H9 (cell line): ENCODE results near the gene DDI1. TPM values are rescaled to one million over a fixed set of nuclear protein-coding genes. Genes with fewer than 3 reads are reported as not detected.

Source experiments
- DNase-seq: peaks from one replicate; pipeline ENCODE4 v3.0.0-alpha.2; 2017
- H2AFZ ChIP-seq: one replicate; pipeline ENCODE4 v1.6.1; 2013; ENCODE audit warnings: mild to moderate bottlenecking, low read length, control low read depth, moderate library complexity
- H2AK5ac ChIP-seq: 2 replicates; pipeline ENCODE4 v1.6.1; 2013; ENCODE audit warnings: low read length, control low read depth, mixed read lengths; ENCODE audit not compliant: insufficient read length
- H2BK120ac ChIP-seq: one replicate; pipeline ENCODE4 v1.6.1; 2013; ENCODE audit warnings: low read depth, mild to moderate bottlenecking, low read length, control low read depth, inconsistent platforms; ENCODE audit not compliant: poor library complexity, severe bottlenecking
- H2BK12ac ChIP-seq: 2 replicates; pipeline ENCODE4 v1.6.1; 2013; ENCODE audit warnings: low read length, control low read depth, mixed read lengths, low read depth; ENCODE audit not compliant: insufficient read length
- H2BK15ac ChIP-seq: 2 replicates; pipeline ENCODE4 v1.6.1; 2013; ENCODE audit warnings: low read depth, low read length, control low read depth
- H2BK20ac ChIP-seq: one replicate; pipeline ENCODE4 v1.6.1; 2013; ENCODE audit warnings: low read depth, mild to moderate bottlenecking, low read length, control low read depth, inconsistent platforms; ENCODE audit not compliant: poor library complexity, severe bottlenecking
- H2BK5ac ChIP-seq: 2 replicates; pipeline ENCODE4 v1.6.1; 2013; ENCODE audit warnings: low read length, control low read depth, mixed read lengths; ENCODE audit not compliant: insufficient read length
- H3K14ac ChIP-seq: 2 replicates; pipeline ENCODE4 v1.6.1; 2013; ENCODE audit warnings: low read length, control low read depth; ENCODE audit not compliant: insufficient read depth
- H3K18ac ChIP-seq: 2 replicates; pipeline ENCODE4 v1.6.1; 2013; ENCODE audit warnings: low read depth, mild to moderate bottlenecking, mixed read lengths, low read length, control low read depth; ENCODE audit not compliant: insufficient read length
- H3K23ac ChIP-seq: 2 replicates; pipeline ENCODE4 v1.6.1; 2013; ENCODE audit warnings: low read length, control low read depth, mixed read lengths, low read depth; ENCODE audit not compliant: insufficient read length
- H3K23me2 ChIP-seq: 2 replicates; pipeline ENCODE4 v1.6.1; 2013; ENCODE audit warnings: low read depth, mild to moderate bottlenecking, mixed read lengths, low read length, control low read depth; ENCODE audit not compliant: insufficient read length, poor library complexity, severe bottlenecking
- H3K27ac ChIP-seq: 2 replicates; pipeline ENCODE4 v1.5.1; 2013; ENCODE audit warnings: low read length, control low read depth, mixed read lengths, low read depth; ENCODE audit not compliant: insufficient read length
- H3K27me3 ChIP-seq: 2 replicates; pipeline ENCODE4 v1.6.1; 2013; ENCODE audit warnings: low read length, control low read depth, inconsistent platforms; ENCODE audit not compliant: insufficient read depth
- H3K4ac ChIP-seq: 2 replicates; pipeline ENCODE4 v1.6.1; 2013; ENCODE audit warnings: low read depth, mild to moderate bottlenecking, control low read depth, inconsistent platforms, low read length, moderate library complexity
- H3K4me1 ChIP-seq: 2 replicates; pipeline ENCODE4 v1.6.1; 2013; ENCODE audit warnings: low read length, control low read depth, inconsistent platforms; ENCODE audit not compliant: insufficient read depth
- H3K4me2 ChIP-seq: 2 replicates; pipeline ENCODE4 v1.6.1; 2013; ENCODE audit warnings: low read length, control low read depth, mixed read lengths; ENCODE audit not compliant: insufficient read length, insufficient read depth
- H3K56ac ChIP-seq: 2 replicates; pipeline ENCODE4 v1.6.1; 2013; ENCODE audit warnings: low read depth, mild to moderate bottlenecking, mixed read lengths, low read length, control low read depth; ENCODE audit not compliant: insufficient read length
- H3K79me1 ChIP-seq: 2 replicates; pipeline ENCODE4 v1.6.1; 2013; ENCODE audit warnings: low read depth, mild to moderate bottlenecking, moderate library complexity, low read length, control low read depth, inconsistent platforms; ENCODE audit not compliant: insufficient read depth, poor library complexity, severe bottlenecking
- H3K79me2 ChIP-seq: 2 replicates; pipeline ENCODE4 v1.6.1; 2013; ENCODE audit warnings: low read length, control low read depth, inconsistent platforms; ENCODE audit not compliant: insufficient read depth
- H3K9ac ChIP-seq: 2 replicates; pipeline ENCODE4 v1.6.1; 2013; ENCODE audit warnings: low read length, control low read depth, mixed read lengths; ENCODE audit not compliant: insufficient read length; ENCODE audit errors: extremely low read depth
- H3K9me3 ChIP-seq: one replicate; pipeline ENCODE4 v1.6.1; 2013; ENCODE audit warnings: low read depth, low read length, inconsistent platforms; ENCODE audit not compliant: control insufficient read depth
- H3T11ph ChIP-seq: one replicate; pipeline ENCODE4 v1.6.1; 2013; ENCODE audit warnings: mild to moderate bottlenecking, low read length, control low read depth, inconsistent platforms
- H4K20me1 ChIP-seq: one replicate; pipeline ENCODE4 v1.6.1; 2013; ENCODE audit not compliant: control insufficient read depth, insufficient read length, insufficient read depth
- H4K5ac ChIP-seq: 2 replicates; pipeline ENCODE4 v1.6.1; 2013; ENCODE audit warnings: low read depth, mild to moderate bottlenecking, mixed read lengths, low read length, control low read depth; ENCODE audit not compliant: insufficient read length
- H4K8ac ChIP-seq: replicated peaks from 2 replicates; pipeline ENCODE4 v1.6.1; 2013; ENCODE audit warnings: low read length, control low read depth, mixed read lengths, low read depth; ENCODE audit not compliant: insufficient read length
- H4K91ac ChIP-seq: 2 replicates; pipeline ENCODE4 v1.6.1; 2013; ENCODE audit warnings: low read depth, mild to moderate bottlenecking, moderate library complexity, mixed read lengths, low read length, control low read depth; ENCODE audit not compliant: insufficient read length
- H3K27ac Mint-ChIP-seq, 3 experiments: 2 replicates in 2 of 3; 3 replicates in 1 of 3; pipeline ENCODE4 v1.8.0; 2020 to 2021; ENCODE audit warnings: mixed read lengths in 3 of 3, mild to moderate bottlenecking in 1 of 3, moderate library complexity in 1 of 3
- H3K27me3 Mint-ChIP-seq: 2 replicates; pipeline ENCODE4 v1.8.0; 2021; ENCODE audit warnings: low read depth, mild to moderate bottlenecking, moderate library complexity, mixed read lengths
- H3K36me3 Mint-ChIP-seq, 3 experiments: 2 replicates in 2 of 3; 3 replicates in 1 of 3; pipeline ENCODE4 v1.8.0; 2020 to 2021; ENCODE audit warnings: low read depth in 3 of 3, mixed read lengths in 3 of 3; ENCODE audit not compliant: insufficient read depth in 1 of 3
- H3K4me1 Mint-ChIP-seq, 2 experiments: 2 replicates each; pipeline ENCODE4 v1.8.0; 2020; ENCODE audit warnings: mixed read lengths in 2 of 2
- H3K4me3 Mint-ChIP-seq, 2 experiments: 2 replicates in 1 of 2; 3 replicates in 1 of 2; pipeline ENCODE4 v1.8.0; 2020 to 2021; ENCODE audit warnings: mild to moderate bottlenecking in 2 of 2, mixed read lengths in 2 of 2, moderate library complexity in 1 of 2
- H3K9me3 Mint-ChIP-seq, 2 experiments: 2 replicates in 1 of 2; 3 replicates in 1 of 2; pipeline ENCODE4 v1.8.0; 2020; ENCODE audit warnings: mild to moderate bottlenecking in 2 of 2, mixed read lengths in 2 of 2, moderate library complexity in 1 of 2
- WGBS: extraction: QIAGEN DNeasy Blood & Tissue Kit; methylation state at CpG from one replicate; pipeline ENCODE4 v1.1.7; 2013; ENCODE audit warnings: missing lambda C conversion rate, low lambda C conversion rate, mixed read lengths; ENCODE audit not compliant: insufficient read length; ENCODE audit errors: extremely low coverage; 5-methylcytosine and 5-hydroxymethylcytosine counted together
- total RNA-seq: library from RNA; stranded (reverse); gene quantifications from 2 replicates; pipeline ENCODE4 v1.2.1, GENCODE V29; 2021
- TF ChIP-seq, protein P1 (sequence below): fragments of 200-600 bp; sonication (generic); conservative IDR thresholded peaks from 3 replicates; pipeline ENCODE4 v1.8.0; 2021; ENCODE audit warnings: antibody characterized with exemption, mild to moderate bottlenecking

Gene DDI1
- total RNA-seq, 1 experiment from 2014 or later = not detected

DNA sequence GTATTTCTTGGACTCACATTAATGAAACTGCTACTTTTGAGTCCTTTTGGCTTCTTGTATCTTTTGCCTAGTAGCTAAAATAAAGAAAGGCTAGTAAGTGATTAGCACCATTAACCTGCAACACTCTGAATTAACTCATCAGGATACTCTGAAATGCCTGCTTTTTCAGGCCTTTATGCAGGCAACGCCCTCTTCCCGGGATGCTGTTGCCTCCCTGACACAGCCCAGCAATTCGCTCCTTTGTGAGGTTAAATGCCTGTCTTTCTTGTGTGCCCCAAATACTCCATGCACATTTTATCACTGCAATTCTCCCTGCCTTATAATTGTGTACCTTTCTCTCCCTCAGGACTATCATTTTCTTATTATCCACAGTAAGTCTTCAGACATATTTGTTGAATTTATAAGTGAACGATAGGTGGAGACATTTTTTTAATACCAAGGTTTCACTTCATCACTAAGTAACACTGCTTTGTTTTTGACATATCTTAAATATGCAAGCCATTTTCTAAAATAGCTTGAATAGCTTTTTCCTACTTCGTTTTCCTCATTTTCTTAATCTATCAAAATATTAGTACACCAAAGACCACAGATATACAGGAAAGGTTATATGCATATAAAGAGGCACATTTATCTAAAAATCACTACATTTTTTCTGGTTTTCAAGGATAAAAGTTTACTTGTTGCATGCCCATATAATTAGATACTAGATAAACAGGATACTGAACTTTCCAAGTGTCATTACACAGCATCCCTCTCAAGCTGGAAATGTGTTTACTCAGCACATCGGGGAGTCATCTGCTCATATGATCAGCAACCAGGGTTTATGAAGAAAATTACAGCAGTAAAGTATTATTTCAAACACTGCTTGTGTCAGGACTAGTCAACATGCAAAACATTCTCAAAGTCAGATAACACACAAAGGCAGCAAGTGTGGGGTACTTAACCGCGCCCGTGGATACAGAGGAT, 48.5 kb upstream of the DDI1 start:
- Histone ChIP-seq H2BK15ac (no peak overlapping the region; the same call in 1 of the 2 replicates), H4K5ac (no peak overlapping the region), H3K9me3 (no peaks in the 10 kb centered on the region), H3K4me2 (no peak overlapping the region), H3K18ac (no peak overlapping the region), H4K91ac (no peak overlapping the region), H3K56ac (no peak overlapping the region), H3K9ac (no peak overlapping the region), H2BK5ac (no peak overlapping the region), H2AK5ac (no peak overlapping the region), H3K14ac (no peak overlapping the region), H3K23me2 (no peaks in the 10 kb centered on the region), H3K4ac (no peak overlapping the region), H4K20me1 (no peaks in the 10 kb centered on the region), H3K4me1 (no peaks in the 10 kb centered on the region), H3K79me1 (no peaks in the 10 kb centered on the region), H4K8ac (no peak overlapping the region), H2BK12ac (no peak overlapping the region), H2AFZ (no peak overlapping the region), H3T11ph (no peak overlapping the region), H3K79me2 (no peaks in the 10 kb centered on the region), H3K23ac (no peak overlapping the region), H2BK20ac (no peak overlapping the region), H3K27ac (no peak overlapping the region), H2BK120ac (no peak overlapping the region), H3K27me3 (no peaks in the 10 kb centered on the region)
- peak; percentile 31 for DNase-seq
- Mint-ChIP-seq H3K4me3 (no peak overlapping the region), H3K36me3 (peaks cover 0 to 10% (median 3%) of the 10 kb centered on the region in 3 experiments; a peak in 1 of 7 replicates), H3K27me3 (no peaks in the 10 kb centered on the region), H3K4me1 (peaks cover 14 to 15% of the 10 kb centered on the region in 2 experiments), H3K27ac (peak overlapping the region in 1 of 3 experiments; percentile 41; a peak in 2 of 7 replicates), H3K9me3 (peaks cover 2 to 5% of the 10 kb centered on the region in 2 experiments; a peak in 1 of 5 replicates)
- TF ChIP-seq, protein P1, sequence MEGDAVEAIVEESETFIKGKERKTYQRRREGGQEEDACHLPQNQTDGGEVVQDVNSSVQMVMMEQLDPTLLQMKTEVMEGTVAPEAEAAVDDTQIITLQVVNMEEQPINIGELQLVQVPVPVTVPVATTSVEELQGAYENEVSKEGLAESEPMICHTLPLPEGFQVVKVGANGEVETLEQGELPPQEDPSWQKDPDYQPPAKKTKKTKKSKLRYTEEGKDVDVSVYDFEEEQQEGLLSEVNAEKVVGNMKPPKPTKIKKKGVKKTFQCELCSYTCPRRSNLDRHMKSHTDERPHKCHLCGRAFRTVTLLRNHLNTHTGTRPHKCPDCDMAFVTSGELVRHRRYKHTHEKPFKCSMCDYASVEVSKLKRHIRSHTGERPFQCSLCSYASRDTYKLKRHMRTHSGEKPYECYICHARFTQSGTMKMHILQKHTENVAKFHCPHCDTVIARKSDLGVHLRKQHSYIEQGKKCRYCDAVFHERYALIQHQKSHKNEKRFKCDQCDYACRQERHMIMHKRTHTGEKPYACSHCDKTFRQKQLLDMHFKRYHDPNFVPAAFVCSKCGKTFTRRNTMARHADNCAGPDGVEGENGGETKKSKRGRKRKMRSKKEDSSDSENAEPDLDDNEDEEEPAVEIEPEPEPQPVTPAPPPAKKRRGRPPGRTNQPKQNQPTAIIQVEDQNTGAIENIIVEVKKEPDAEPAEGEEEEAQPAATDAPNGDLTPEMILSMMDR = no peak
- WGBS = no CpG with 5 or more reads among the region's 9 CpGs
